Measurements from ENCODE around the gene CUTC. TPM values are rescaled to one million over a fixed set of nuclear protein-coding genes. Genes with fewer than 3 reads are reported as not detected.

The CUTC gene
- total RNA-seq, 4 donors from 2014 or later: 39.2 to 71.8 (median 59.0) TPM

DNA sequence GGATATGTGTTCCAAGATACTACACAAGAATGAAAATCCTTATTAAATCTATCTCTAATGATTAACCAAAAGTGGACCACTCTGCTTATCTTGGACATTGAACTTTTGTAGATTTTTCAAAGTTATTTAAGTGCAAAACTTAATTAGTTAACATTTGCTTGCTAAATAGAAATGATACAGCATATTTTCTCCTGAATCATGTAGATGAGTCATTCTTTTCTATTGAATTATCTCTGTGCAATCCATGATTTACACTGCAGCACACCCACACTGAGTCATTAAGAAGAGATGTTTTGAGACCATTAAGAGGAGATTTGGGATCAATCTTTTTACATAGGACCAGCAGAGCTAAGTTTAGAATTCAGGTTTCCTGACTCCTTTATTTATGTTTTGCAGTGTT is 43.8 kb downstream of the CUTC start:
- TF ChIP-seq CTCF (IDR thresholded peaks at IDR 0.05; ENCODE audit: low read depth): no peak

GRCh38 chr10:99777918-99778714 is 46.1 kb downstream of the CUTC start:
- no peak for TF ChIP-seq CTCF (IDR thresholded peaks at IDR 0.05; ENCODE audit: low read depth)

DNA sequence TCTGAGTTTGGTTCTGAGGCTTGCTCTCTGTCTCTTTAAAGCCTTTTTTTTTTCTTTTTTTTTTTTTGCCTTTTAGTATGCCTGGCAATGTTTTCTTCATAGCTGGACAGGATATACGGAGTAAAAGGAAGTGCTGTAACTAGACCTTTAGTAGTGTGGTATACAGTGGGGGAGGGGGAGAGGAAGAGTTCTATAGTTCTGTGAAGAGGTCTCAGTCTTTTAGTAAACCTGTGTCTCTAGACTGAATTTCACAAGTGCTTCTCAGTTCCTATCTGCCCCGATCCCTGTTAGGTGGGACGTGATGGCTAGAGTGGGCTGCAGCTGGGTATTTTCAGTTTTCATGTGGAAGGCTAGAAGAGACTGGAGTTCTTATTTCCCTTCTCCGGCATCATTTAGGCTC is 47.3 kb downstream of the CUTC start:
- no peak for TF ChIP-seq CTCF (IDR thresholded peaks at IDR 0.05; ENCODE audit: low read depth)

- no peak for TF ChIP-seq CTCF (IDR thresholded peaks at IDR 0.05; ENCODE audit: low read depth)
These were observed 49.8 kb downstream of the CUTC start for GRCh38 chr10:99781734-99782429.

DNA sequence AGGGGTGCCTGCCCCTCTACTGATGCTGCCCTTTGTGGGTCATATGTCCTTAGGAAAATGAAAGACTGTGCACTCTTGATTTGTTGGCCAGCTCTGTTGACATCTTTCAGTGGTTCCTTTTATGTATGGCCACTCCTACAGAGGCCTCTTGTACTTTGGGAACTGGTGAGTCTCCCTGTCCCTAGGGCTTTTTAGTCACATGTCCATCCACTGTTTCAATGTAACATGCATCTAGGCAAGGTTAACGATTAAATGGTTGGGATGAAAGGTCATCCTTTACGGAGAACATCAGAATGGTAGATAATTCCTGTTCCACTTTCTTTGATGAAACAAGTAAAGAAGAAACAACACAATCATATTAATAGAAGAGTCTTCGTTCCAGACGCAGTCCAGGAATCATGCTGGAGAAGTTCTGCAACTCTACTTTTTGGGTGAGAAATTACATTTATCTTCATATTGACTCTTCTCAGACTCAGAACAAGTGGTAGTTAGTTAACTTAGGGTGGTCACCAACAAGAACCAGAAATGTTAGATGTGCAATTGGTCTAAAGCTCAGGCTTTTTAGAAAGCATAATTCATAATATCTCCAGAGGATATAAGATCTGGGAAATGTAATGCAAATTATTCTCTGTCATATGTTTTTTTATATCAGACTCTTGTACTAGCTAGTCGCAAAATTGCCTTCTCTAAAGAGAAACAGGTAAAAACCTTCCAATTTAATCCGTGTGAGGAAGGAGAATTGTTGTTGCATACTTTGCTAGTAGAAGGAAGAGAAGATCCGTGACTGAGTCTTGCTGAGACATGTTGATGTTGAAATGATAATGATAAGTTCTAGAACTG is 50.6 kb downstream of the CUTC start, which contains the start of gene ABCC2:
TSS of gene ABCC2 (plus strand) at position 194 of the 840 bp plus-strand sequence. CDS start at position 399, 205 bp downstream.
- no peak for TF ChIP-seq CTCF (IDR thresholded peaks at IDR 0.05; ENCODE audit: low read depth)

GRCh38 chr10:99784016-99784726 is 52.1 kb downstream of the CUTC start:
- no peak for TF ChIP-seq CTCF (IDR thresholded peaks at IDR 0.05; ENCODE audit: low read depth)
